HepG2 (cell line): ENCODE measurements around the gene CD164L2. TPM values are rescaled to one million over a fixed set of nuclear protein-coding genes. Genes with fewer than 3 reads are reported as not detected.

Source experiments
- MYC ChIP-seq: sonication (generic); formaldehyde crosslinking; IDR thresholded peaks from 2 replicates; pipeline ENCODE4 v1.9.0; 2021; ENCODE audit warnings: missing genetic modification reagents, borderline replicate concordance
- PHB2 ChIP-seq: fragments of 450-650 bp; IDR thresholded peaks from 2 replicates; pipeline ENCODE4 v1.6.1; 2018; ENCODE audit not compliant: partially characterized antibody
- PHF5A ChIP-seq: IDR thresholded peaks from one replicate; pipeline ENCODE4 v1.6.1; 2018; ENCODE audit warnings: low read depth, missing genetic modification reagents; ENCODE audit not compliant: unreplicated experiment
- SIX4 ChIP-seq: sonication (generic); formaldehyde crosslinking; IDR thresholded peaks from 2 replicates; pipeline ENCODE4 v1.4.0; 2020; ENCODE audit warnings: missing genetic modification reagents
- THYN1 ChIP-seq: sonication (generic); formaldehyde crosslinking; IDR thresholded peaks from 2 replicates; pipeline ENCODE4 v1.8.1; 2023; ENCODE audit warnings: low read depth, mild to moderate bottlenecking, moderate library complexity, missing genetic modification reagents, borderline replicate concordance
- ZMYM3 ChIP-seq: sonication (generic); formaldehyde crosslinking; IDR thresholded peaks from 2 replicates; pipeline ENCODE4 v1.5.1; 2020; ENCODE audit warnings: mild to moderate bottlenecking, missing genetic modification reagents
- ZMYM4 ChIP-seq: sonication (generic); formaldehyde crosslinking; IDR thresholded peaks from 2 replicates; pipeline ENCODE4 v1.8.1; 2023; ENCODE audit warnings: mild to moderate bottlenecking, missing genetic modification reagents
- ZNF335 ChIP-seq: sonication (generic); formaldehyde crosslinking; IDR thresholded peaks from 2 replicates; pipeline ENCODE4 v1.4.0; 2020; ENCODE audit warnings: missing genetic modification reagents
- ZNF614 ChIP-seq: IDR thresholded peaks from 2 replicates; pipeline ENCODE4 v1.6.1; 2018; ENCODE audit warnings: missing biosample characterization, missing genetic modification reagents, inconsistent platforms, borderline replicate concordance
- ZNF746 ChIP-seq: sonication (generic); formaldehyde crosslinking; IDR thresholded peaks from 2 replicates; pipeline ENCODE4 v1.8.0; 2022; ENCODE audit warnings: mild to moderate bottlenecking, missing genetic modification reagents
- ZSCAN21 ChIP-seq: sonication (generic); formaldehyde crosslinking; IDR thresholded peaks from 2 replicates; pipeline ENCODE4 v1.8.0; 2022; ENCODE audit warnings: mild to moderate bottlenecking, missing genetic modification reagents, moderate library complexity, borderline replicate concordance
- polyA plus RNA-seq, 8 experiments: library from polyadenylated mRNA; depleted of rRNA in 3 of 8; stranded (reverse) in 7 of 8; unstranded in 1 of 8; fragments of >200 nt; fragmentation: Illumina TruSeq in 4 of 8; extraction: Trizol in 4 of 8; gene quantifications; 2 replicates each; pipeline versions ENCODE4 v1.2.1 to v1.2.3, GENCODE V29; 2011 to 2016; ENCODE audit warnings: low read depth in 4 of 8, missing spikeins in 1 of 8, mixed read lengths in 1 of 8; ENCODE audit not compliant: insufficient read depth in 1 of 8
- total RNA-seq, 5 experiments: library from RNA; depleted of rRNA; stranded (reverse); fragments of >200 nt; fragmentation: Illumina TruSeq; extraction: Trizol; gene quantifications; 2 replicates each; pipeline ENCODE4 v1.2.3, GENCODE V29; 2016; ENCODE audit warnings: low read depth in 1 of 5
- TF ChIP-seq, protein P1 (sequence below): sonication (generic); formaldehyde crosslinking; IDR thresholded peaks from 2 replicates; pipeline ENCODE4 v1.5.0; 2020; ENCODE audit warnings: mild to moderate bottlenecking, missing genetic modification reagents
- TF ChIP-seq, protein P2 (sequence below): sonication (generic); formaldehyde crosslinking; IDR thresholded peaks from 2 replicates; pipeline ENCODE4 v1.4.0; 2020; ENCODE audit warnings: missing genetic modification reagents
- TF ChIP-seq, protein P3 (sequence below): sonication (generic); formaldehyde crosslinking; IDR thresholded peaks from 2 replicates; pipeline ENCODE4 v1.4.0; 2020; ENCODE audit warnings: low read depth, mild to moderate bottlenecking, missing genetic modification reagents
- TF ChIP-seq, protein P4 (sequence below): IDR thresholded peaks from 2 replicates; pipeline ENCODE4 v1.6.1; 2012; ENCODE audit warnings: low read depth, low read length, improper control_type of control experiment
- TF ChIP-seq, protein P5 (sequence below): sonication (generic); formaldehyde crosslinking; IDR thresholded peaks from 2 replicates; pipeline ENCODE4 v1.9.0; 2022; ENCODE audit warnings: low read depth, missing genetic modification reagents
- TF ChIP-seq, protein P6 (sequence below): IDR thresholded peaks from 2 replicates; pipeline ENCODE4 v1.6.1; 2016; ENCODE audit warnings: low read depth, borderline replicate concordance
- TF ChIP-seq, protein P7 (sequence below): sonication (generic); formaldehyde crosslinking; IDR thresholded peaks from 2 replicates; pipeline ENCODE4 v1.4.0; 2020; ENCODE audit warnings: low read depth, mild to moderate bottlenecking, missing genetic modification reagents

The CD164L2 gene
- total and polyA plus RNA-seq, 2 of the 13 experiments (the other 11 are each of a cell fraction or from before 2014, with no cell fraction given), result not detected

DNA sequence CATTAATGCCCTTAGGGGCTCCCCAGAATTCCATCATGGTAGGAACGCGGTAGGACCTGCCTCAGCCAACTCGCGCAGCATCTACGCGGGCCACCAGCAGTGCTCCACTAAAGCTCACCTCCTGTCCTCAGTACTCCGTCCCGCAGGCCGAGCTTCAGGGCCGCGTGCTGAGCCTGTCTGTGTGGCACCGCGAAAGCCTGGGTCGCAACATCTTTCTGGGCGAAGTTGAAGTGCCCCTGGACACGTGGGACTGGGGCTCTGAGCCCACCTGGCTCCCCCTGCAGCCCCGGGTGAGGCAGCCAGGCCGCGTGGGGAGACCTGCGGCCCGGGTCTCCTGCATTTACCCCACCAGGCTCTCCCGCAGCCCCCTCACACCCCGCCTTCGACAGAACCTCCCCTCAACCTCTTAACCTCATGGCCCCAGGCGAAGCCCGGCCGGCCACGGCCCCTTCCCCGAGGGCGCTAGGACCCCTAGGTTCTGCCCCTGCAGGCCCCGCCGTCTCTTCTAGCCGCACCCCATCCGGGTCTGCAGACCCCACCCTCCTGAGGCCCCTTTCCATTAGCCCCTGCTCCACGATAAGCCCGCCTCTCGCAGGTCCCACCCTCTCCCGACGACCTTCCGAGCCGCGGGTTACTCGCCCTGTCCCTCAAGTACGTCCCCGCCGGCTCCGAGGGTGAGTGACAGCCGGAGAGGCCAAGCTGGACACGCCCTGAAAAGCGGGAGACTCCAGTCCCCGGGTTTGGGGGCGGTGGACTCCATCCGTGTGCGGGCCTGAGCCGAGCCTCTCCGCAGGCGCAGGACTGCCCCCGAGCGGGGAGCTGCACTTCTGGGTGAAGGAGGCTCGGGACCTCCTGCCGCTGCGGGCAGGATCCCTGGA is 32.2 kb downstream of the CD164L2 start (continued):
- TF ChIP-seq, protein P1, sequence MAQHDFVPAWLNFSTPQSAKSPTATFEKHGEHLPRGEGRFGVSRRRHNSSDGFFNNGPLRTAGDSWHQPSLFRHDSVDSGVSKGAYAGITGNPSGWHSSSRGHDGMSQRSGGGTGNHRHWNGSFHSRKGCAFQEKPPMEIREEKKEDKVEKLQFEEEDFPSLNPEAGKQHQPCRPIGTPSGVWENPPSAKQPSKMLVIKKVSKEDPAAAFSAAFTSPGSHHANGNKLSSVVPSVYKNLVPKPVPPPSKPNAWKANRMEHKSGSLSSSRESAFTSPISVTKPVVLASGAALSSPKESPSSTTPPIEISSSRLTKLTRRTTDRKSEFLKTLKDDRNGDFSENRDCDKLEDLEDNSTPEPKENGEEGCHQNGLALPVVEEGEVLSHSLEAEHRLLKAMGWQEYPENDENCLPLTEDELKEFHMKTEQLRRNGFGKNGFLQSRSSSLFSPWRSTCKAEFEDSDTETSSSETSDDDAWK (CRISPR knock-in tag), result no peak
- TF ChIP-seq SIX4 (no peak), THYN1 (CRISPR knock-in tag) (no peak), MYC (CRISPR knock-in tag) (peak; percentile 11; the same call in 1 of the 2 replicates), PHF5A (CRISPR knock-in tag) (no peak), ZMYM4 (CRISPR knock-in tag) (no peak), ZSCAN21 (CRISPR knock-in tag) (no peak), ZMYM3 (CRISPR knock-in tag) (no peak), ZNF335 (no peak), ZNF746 (CRISPR knock-in tag) (no peak), ZNF614 (CRISPR knock-in tag) (peak; percentile 24; the same call in 1 of the 2 replicates), PHB2 (no peak)
- TF ChIP-seq, protein P2, sequence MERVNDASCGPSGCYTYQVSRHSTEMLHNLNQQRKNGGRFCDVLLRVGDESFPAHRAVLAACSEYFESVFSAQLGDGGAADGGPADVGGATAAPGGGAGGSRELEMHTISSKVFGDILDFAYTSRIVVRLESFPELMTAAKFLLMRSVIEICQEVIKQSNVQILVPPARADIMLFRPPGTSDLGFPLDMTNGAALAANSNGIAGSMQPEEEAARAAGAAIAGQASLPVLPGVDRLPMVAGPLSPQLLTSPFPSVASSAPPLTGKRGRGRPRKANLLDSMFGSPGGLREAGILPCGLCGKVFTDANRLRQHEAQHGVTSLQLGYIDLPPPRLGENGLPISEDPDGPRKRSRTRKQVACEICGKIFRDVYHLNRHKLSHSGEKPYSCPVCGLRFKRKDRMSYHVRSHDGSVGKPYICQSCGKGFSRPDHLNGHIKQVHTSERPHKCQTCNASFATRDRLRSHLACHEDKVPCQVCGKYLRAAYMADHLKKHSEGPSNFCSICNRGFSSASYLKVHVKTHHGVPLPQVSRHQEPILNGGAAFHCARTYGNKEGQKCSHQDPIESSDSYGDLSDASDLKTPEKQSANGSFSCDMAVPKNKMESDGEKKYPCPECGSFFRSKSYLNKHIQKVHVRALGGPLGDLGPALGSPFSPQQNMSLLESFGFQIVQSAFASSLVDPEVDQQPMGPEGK, result peak; percentile 25; the same call in 1 of the 2 replicates
- TF ChIP-seq, protein P3, sequence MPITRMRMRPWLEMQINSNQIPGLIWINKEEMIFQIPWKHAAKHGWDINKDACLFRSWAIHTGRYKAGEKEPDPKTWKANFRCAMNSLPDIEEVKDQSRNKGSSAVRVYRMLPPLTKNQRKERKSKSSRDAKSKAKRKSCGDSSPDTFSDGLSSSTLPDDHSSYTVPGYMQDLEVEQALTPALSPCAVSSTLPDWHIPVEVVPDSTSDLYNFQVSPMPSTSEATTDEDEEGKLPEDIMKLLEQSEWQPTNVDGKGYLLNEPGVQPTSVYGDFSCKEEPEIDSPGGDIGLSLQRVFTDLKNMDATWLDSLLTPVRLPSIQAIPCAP (CRISPR knock-in tag), result no peak
- TF ChIP-seq, protein P4, sequence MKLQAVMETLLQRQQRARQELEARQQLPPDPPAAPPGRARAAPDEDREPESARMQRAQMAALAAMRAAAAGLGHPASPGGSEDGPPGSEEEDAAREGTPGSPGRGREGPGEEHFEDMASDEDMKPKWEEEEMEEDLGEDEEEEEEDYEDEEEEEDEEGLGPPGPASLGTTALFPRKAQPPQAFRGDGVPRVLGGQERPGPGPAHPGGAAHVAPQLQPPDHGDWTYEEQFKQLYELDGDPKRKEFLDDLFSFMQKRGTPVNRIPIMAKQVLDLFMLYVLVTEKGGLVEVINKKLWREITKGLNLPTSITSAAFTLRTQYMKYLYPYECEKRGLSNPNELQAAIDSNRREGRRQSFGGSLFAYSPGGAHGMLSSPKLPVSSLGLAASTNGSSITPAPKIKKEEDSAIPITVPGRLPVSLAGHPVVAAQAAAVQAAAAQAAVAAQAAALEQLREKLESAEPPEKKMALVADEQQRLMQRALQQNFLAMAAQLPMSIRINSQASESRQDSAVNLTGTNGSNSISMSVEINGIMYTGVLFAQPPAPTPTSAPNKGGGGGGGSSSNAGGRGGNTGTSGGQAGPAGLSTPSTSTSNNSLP, result no peak
- TF ChIP-seq, protein P5, sequence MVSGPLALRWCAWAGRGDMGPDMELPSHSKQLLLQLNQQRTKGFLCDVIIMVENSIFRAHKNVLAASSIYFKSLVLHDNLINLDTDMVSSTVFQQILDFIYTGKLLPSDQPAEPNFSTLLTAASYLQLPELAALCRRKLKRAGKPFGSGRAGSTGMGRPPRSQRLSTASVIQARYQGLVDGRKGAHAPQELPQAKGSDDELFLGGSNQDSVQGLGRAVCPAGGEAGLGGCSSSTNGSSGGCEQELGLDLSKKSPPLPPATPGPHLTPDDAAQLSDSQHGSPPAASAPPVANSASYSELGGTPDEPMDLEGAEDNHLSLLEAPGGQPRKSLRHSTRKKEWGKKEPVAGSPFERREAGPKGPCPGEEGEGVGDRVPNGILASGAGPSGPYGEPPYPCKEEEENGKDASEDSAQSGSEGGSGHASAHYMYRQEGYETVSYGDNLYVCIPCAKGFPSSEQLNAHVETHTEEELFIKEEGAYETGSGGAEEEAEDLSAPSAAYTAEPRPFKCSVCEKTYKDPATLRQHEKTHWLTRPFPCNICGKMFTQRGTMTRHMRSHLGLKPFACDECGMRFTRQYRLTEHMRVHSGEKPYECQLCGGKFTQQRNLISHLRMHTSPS, result no peak
- TF ChIP-seq, protein P6, sequence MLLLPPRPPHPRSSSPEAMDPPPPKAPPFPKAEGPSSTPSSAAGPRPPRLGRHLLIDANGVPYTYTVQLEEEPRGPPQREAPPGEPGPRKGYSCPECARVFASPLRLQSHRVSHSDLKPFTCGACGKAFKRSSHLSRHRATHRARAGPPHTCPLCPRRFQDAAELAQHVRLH, result no peak
- TF ChIP-seq, protein P7, sequence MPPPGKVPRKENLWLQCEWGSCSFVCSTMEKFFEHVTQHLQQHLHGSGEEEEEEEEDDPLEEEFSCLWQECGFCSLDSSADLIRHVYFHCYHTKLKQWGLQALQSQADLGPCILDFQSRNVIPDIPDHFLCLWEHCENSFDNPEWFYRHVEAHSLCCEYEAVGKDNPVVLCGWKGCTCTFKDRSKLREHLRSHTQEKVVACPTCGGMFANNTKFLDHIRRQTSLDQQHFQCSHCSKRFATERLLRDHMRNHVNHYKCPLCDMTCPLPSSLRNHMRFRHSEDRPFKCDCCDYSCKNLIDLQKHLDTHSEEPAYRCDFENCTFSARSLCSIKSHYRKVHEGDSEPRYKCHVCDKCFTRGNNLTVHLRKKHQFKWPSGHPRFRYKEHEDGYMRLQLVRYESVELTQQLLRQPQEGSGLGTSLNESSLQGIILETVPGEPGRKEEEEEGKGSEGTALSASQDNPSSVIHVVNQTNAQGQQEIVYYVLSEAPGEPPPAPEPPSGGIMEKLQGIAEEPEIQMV (CRISPR knock-in tag), result no peak
